ENCODE results near the gene BAIAP3.

The BAIAP3 gene

GRCh38 chr16:1335211-1335971, 1.9 kb downstream of the BAIAP3 start:
- DNase-seq: peak in 1 of 2 experiments; percentile 52

GRCh38 chr16:1335996-1336395, 2.6 kb downstream of the BAIAP3 start:
- peak in 1 of 2 experiments; percentile 7 for DNase-seq

DNA sequence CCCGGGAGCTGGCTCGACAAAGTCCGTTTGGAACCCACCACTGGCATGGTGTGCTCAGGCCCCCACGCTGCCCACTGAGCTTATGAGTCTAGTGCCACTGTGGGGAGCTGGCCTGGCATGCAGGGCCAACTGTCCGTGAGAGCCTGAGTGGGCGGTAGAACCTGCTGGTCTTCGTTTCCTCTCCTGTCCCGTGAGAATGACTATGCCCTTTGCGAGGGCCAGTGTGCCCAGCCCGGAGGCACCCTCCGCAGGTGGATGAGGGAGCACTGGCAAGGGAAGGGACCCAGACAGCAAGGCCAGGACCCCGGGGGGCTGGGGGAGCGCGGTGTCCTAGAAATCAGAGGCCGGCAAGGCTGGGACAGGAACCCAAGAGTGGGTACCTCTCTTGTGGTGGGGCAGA, 3.2 kb downstream of the BAIAP3 start:
- no peak for DNase-seq

DNA sequence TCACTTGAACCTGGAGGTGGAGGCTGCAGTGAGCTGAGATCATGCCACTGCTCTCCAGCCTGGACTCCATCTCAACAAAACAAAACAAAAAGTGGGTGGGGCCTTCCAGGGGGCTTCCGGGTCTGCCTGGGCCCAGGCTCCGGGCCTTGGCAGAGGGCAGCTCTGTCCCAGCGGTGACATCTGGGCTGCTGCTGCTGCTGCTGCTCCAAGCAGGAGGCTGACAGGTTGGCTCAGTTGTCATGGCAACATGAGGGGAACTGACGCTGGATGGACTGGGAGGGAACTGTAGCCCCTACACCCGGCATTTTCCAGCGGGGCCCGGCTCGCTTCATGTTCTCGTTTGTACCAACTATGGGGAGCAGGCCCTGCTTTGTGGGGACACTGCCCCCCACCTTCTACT, 4.0 kb downstream of the BAIAP3 start:
- DNase-seq: no peak

GRCh38 chr16:1338119-1338730, 4.8 kb downstream of the BAIAP3 start:
- DNase-seq: peak in 1 of 2 experiments; percentile 23

DNA sequence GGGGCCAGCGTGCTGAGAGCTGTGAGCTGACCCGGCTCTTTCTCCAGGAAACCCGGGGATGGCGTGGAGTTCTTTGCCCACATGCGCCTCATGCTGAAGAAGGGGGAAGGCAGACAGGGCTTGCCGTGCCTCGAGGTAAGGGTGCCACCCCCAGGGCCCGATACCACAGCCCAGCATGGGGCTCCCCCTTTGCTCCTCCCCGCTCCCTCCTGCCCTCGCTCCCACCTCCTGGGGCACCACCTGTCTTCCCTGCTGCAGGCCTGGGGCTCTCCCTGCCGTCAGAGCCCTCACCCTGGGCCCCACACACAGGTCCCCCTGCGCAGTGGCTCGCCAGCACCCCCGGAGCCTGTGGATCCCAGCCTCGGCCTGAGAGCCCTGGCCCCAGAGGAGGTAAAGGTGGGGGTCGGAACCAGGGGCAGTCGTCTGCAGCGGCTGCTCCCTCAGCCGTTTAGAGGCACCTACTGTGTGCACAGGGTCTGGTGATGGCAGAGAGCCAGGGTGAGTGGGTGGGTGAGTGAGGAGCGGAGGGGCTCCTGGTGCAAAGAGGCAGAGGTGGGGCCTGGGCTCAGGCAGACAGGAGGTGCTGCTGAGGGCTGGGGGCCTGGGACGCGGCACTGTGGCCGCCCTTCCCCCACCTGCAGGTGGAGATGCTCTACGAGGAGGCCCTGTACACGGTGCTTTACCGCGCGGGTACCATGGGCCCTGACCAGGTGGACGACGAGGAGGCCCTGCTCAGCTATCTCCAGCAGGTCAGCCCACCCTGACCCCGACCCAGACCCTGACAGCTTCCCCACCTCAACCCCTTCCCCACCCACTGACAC, 5.6 kb downstream of the BAIAP3 start:
- DNase-seq: no peak

DNA sequence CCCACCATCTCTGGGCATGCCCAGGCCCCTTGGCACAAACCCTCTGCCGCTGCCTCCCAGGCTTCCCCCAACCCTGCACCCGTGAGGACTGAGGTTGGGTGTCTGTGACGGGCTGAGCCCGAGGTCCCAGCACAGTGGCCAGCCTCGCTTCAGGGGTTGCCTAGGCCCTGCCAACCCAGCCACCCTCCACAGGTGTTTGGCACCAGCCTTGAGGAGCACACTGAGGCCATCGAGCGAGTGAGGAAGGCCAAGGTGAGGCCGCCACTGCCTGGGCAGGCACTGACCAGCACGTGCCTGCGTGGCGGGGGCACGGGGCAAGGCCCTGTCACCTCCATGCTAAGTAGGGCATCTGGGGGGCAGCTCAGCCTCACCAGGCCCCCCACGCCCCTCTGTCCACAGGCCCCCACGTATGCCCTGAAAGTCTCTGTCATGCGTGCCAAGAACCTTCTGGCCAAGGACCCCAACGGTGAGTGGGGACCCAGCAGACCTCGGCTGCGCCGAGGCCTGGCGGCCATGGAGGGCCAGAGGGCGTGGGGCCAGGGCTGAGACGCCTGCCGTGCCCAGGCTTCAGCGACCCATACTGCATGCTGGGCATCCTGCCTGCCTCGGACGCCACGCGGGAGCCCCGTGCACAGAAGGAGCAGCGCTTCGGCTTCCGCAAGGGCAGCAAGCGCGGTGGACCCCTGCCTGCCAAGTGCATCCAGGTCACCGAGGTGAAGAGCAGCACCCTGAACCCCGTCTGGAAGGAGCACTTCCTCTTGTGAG, 7.5 kb downstream of the BAIAP3 start:
- no peak for DNase-seq

DNA sequence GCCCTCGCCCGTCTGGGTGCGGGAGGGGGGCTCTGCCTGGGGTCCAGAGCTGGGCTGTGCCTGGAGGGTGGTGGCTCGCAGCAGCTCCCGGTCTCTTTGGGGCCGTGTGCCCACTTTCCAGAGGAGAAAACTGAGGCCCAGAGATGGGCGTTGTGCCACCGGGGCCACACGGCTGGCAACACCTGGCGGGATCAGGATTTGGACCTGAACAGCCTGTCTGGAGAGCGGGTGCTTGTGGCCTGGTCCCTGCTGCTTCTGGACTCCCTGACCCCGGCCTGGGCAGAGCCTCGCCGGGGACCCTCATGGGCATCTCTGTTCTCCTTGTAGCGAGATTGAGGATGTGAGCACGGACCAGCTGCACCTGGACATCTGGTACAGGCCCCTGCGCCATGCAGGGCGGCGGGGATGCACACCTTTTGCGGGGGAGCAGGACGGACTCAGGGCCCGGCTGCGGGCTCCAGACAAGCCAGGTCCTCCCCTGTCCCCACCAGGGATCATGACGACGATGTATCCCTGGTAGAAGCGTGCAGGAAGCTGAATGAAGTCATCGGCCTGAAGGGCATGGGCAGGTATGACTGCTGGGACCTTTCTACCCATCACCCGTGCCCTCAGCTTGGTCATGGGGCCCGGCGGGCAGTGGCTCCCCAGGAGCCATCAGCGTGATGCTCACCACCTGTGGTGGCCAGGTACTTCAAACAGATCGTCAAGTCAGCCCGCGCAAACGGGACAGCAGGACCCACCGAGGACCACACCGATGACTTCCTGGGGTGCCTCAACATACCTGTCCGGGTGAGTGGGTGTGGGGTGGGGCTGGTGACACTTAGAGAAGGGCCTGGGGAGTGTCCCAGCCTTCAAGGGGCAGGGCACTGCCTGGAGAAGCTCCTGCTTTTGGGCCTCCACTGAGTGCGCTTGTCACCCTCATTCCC, 8.3 kb downstream of the BAIAP3 start:
- DNase-seq: no peak

DNA sequence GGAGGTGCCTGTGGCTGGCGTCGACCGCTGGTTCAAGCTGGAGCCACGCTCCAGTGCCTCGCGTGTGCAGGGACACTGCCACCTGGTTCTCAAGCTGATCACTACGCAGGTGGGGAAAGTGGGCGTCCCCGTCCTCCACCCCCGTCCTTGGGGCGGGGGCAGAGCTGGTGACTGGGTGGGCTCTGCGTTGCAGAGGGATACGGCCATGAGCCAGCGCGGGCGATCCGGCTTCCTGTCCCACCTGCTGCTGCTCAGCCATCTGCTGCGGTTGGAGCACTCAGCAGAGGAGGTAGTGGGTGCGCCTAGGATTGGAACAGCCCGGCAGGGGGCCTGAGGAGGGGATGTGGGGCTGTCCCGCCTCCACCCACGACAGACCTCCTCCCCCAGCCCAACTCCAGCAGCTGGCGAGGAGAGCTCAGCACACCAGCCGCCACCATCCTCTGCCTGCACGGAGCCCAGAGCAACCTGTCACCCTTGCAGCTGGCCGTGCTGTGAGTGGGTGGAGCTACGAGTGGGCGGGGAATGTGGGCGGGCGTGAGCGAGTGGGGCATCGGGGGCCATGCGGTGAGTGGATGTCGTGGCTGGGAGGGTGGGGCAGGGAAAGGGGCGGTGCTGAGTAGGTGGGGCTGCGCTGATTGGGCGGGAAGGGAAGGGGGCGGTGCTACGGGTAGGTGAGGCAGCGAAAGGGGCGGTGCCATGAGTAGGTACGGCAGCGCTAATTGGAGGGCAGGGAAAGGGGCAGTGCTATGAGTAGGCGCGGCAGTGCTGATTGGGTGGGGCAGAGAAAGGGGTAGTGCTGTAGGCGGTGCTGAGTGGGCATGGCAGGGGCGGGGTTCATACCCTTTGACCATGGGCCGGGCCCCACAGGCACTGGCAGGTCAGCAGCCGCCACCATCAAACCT, 9.3 kb downstream of the BAIAP3 start:
- peak; percentile 96 to 97 for DNase-seq

DNA sequence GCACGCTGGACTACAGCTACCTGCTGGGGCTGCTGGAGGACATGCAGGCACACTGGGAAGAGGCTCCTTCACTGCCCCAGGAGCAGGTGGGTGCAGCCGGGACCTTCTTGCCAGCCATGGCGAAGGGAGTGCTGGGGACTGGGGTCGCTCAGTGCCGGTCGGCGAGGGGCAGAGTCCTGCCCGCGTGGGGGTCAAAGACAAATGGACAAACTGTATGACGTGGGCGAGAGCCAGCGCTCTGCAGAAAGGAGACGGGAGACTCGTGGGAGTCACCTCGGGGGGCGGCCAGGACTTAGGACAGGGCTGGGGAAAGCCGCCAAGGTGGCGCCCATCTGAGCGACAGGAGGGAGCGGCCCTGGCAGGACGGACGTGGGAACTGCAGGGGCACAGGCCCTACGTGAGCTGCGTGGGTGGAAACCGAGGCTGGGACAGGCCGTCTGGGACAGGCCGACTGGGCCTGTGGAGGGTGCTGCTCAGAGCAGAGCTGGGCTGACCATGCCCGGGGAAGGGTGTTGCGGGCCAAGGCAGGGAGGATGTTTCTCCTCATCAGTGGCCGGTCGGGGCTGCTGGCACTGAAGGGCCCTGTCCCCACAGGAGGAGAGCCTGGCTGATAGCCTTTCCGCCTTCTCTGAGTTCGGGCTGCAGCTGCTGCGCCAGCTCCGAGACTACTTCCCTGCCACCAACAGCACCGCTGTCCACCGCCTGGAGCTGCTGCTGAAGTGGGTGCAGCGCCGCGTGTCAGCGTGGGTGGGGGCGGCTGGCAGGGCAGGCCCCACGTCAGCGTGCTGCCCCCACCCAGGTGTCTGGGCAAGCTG, 10.2 kb downstream of the BAIAP3 start:
- DNase-seq: no peak

DNA sequence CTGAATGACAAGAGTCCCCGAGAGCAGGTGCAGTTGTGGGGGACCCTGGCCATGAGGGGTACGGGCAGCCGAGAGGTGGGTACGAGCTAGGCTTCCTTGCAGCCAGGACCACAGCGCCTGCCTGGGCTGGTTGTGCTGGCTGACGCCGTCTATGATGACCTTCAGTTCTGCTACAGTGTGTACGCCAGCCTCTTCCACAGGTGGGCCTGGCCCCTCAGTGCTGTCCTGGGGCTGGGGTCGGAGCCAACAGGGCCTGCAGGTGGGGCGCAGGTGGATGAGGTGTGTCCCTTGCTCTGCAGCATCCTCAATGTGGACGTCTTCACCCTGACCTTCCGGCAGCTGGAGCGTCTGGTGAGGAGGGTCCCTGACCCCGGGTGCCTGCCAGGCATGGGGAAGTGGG, 11.1 kb downstream of the BAIAP3 start:
- no peak for DNase-seq

- no peak for DNase-seq
Observed at GRCh38 chr16:1345087-1345486, 11.6 kb downstream of the BAIAP3 start.

DNA sequence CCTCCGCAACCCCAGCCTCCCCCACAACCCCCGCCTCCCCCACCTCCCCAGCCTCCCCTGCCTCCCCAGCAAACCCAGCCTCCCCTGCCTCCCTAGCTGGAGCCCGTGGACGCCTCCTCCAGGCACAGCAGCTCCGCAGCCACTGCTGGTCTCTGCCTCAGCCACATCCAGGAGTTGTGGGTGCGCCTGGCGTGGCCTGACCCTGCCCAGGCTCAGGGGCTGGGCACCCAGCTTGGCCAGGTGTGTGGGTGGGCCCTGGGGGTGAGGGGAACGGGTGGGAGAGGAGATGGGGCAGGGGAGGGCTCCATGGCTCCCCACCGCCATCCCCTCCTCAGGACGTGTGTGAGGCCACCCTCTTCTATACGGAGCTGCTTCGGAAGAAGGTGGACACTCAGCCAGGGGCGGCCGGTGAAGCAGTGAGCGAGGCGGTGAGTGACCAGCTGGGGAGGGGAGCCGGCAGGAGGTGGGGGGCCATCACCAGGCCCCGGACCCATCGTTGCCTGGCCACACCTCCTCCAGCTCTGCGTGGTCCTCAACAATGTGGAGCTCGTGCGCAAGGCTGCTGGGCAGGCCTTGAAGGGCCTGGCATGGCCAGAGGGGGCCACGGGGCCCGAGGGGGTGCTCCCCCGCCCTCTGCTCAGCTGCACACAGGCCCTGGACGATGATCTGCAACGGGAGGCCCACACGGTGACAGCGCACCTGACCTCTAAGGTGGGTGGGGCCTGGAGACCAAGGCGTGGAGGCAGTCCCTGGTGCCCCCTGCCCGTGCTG, 12.4 kb downstream of the BAIAP3 start:
- no peak for DNase-seq

DNA sequence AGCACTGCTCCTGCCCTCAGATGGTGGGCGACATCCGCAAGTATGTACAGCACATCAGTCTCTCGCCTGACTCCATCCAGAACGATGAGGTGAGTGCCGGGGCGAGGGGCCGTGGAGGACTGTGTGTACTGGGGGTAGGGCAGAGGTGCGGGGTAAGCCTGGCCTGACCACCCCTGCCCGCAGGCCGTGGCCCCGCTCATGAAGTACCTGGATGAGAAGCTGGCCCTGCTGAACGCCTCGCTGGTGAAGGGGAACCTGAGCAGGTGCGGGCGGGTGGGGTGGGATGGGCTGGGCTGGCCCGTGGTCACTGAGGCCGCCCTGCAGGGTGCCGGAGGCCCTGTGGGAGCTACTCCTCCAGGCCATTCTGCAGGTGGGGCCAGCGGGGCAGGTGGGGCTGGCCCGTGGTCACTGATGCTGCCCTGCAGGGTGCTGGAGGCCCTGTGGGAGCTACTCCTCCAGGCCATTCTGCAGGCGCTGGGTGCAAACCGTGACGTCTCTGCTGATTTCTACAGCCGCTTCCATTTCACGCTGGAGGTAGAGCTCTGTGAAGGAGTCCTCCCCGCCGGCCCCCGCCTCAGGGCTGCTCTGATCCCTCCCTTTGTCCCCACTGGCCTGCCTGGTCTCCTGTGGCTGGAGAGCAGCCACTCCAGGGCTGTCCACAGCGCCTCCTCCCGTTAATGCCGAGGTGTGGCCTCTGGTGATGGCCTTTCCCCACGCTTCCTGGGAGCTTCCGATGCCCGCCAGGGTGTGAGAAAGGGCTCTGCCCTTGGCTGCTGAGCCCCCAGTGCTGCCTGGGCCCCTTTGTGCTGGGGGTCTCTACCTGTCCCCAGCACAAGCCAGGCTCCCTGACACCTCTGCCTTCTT, 13.2 kb downstream of the BAIAP3 start:
- no peak for DNase-seq

DNA sequence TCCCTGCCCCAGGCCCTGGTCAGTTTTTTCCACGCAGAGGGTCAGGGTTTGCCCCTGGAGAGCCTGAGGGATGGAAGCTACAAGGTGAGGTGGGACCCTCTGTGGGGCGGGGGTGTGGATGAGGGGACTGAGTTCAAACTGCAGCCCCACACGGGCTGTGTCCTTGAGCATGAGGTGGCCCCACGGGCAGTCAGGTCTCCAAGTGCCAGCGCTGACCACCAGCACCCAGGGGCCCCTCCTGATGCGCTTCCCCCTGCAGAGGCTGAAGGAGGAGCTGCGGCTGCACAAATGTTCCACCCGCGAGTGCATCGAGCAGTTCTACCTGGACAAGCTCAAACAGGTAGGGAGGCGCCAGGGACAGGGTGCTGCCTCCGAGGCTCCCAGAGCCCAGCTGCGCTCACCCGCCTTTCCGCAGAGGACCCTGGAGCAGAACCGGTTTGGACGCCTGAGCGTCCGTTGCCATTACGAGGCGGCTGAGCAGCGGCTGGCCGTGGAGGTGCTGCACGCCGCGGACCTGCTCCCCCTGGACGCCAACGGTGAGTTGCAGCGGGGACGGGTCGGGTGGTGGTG, 13.9 kb downstream of the BAIAP3 start:
- no peak for DNase-seq

DNA sequence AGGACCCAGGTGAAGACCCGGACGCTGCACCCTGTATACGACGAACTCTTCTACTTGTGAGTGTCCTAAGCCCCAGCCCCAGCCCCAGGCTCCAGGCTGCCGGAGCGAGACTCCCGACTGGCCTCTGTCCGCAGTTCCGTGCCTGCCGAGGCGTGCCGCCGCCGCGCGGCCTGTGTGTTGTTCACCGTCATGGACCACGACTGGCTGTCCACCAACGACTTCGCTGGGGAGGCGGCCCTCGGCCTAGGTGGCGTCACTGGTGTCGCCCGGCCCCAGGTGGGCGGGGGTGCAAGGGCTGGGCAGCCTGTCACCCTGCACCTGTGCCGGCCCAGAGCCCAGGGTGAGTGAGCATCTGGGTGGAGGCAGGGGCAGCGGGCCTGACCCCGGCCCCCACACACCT, 14.5 kb downstream of the BAIAP3 start:
- no peak for DNase-seq

DNA sequence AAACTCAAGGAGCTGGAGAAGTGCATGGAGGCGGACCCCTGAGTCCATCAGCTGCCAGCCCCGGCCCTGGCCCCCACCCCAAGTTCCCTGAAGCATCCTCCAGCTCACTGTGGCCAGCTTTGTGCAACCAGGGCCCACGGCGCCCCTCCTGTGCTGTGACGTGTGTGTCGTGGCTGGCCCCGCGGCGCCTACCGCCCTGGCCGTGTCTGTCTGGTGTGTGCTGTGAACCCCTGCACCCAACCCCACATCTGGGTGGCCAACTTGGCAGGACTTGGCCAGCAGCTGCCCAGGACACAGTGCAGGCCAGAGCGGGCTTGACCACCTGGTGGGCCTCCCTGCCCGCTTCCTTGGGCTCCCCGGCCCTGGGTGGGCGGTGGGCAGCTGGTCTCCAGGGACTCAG, 15.0 kb downstream of the BAIAP3 start:
- DNase-seq: no peak

DNA sequence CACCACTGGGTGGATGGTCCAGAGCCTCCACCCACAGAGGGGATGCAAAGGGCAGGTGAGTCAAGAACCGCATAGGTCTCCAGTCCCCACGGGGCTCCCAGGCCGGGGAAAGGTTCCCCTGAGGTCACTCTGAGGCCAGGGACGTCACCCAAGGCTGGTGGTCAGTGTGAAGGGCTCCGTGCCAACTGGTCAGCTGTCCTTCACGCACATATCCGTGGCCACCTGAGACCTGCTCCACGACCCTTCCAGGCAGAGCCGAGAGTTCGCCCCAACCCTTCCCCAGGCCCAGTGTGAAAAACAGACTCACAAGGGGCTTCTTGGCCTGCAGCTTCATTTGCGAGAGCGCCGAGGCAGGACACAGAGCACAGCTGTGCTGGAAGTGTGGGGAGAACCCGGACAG, 15.5 kb downstream of the BAIAP3 start:
- DNase-seq: no peak

All from NCI-H2081 (cell line).